GM15510 (cell line): ENCODE measurements around the gene PRKN.

ENCODE experiments used
- POLR2A ChIP-seq: IDR thresholded peaks from 3 replicates; pipeline ENCODE4 v1.6.1; 2011; ENCODE audit warnings: borderline replicate concordance; ENCODE audit not compliant: insufficient read length; ENCODE audit errors: extremely low read depth

The PRKN gene

DNA sequence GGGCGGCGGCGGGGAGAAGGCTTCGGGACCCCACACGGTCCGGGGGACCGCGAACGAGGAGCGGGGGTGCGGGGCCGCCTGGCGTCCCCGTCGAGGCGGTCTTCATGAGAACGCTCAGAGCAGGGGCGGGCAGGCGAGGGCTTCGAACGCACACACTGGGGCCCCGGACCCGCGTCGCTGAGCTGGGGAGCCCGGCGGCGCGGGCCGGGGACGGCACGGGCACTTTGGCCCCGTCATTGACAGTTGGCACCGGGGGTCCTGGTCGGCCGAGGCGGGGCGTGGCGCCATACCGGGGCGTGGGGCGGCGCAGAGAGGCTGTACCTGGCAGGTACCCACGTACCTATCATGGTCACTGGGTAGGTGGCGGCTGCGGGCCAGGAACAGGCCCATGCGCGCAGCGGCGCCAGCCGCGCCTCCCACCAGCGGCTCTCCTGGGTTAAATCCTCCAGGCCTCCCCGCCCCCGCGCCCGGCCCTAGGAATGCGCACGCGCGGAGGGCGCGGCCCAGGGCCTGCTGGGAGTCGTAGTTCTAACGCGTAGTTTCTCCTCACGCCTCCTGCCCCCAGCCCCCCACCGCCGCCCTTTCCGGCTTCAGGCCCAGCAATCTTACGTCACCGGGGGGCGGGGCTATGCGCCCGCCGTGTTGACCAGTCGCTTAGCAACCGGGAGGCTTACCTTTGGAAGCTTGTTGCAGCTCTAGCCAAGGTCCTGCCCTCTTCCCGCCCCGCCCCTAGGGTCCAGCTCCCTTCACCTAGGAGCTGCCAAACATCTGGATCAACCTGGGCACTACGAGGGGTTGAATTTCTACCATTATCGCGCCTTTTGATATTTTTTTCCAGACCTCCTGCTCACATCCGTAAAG is at the start of gene PRKN, which contains the start of gene PACRG:
PRKN (minus strand) TSS at position 445 of the 861 bp plus-strand sequence.
PACRG (plus strand) TSS at position 653 of the 861 bp plus-strand sequence.
- TF ChIP-seq POLR2A: peak; percentile 29

GRCh38 chr6:162777091-162777490 is 49.5 kb upstream of the PRKN start:
- TF ChIP-seq POLR2A: no peak

DNA sequence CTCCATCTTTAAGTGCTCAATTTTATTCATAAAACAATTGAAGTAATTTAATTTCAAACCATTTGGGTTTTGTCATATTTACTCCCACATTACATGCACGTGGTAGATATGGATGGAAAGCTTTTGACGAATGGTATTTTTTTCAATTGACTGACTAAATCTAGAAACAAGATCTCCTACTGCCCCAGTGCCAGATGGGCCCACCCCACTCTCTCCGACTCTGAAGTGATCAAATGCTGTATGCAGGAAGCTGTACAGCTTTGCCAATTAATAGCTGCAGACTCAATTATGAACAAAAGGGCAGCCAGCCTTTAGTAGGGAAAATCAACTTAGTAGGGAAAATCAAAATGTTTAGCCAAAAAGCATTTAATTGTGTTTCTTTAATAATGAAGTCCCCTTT is 46.4 kb upstream of the PRKN start:
- TF ChIP-seq POLR2A: no peak

DNA sequence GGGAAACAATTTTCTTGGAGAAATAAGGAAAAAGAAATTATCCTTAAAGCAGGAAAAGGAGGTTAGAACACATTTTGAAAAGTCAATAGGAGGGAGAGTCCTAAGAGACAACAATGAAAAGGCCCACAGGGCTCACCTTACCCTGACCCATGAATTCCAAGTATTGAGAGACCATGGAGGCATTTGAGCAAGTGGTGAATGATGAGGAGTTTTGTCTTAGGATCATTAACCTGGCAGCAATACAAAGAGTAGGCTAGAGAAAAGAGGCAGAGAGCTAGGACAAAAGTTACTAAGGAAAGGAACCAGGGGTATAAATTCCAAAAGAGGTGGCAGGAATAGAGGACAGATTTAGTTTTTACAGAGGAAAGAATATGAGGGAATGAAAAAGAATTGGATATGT is 44.9 kb upstream of the PRKN start:
- no peak for TF ChIP-seq POLR2A

- no peak for TF ChIP-seq POLR2A
These were observed 43.4 kb upstream of the PRKN start for GRCh38 chr6:162770955-162771354.

DNA sequence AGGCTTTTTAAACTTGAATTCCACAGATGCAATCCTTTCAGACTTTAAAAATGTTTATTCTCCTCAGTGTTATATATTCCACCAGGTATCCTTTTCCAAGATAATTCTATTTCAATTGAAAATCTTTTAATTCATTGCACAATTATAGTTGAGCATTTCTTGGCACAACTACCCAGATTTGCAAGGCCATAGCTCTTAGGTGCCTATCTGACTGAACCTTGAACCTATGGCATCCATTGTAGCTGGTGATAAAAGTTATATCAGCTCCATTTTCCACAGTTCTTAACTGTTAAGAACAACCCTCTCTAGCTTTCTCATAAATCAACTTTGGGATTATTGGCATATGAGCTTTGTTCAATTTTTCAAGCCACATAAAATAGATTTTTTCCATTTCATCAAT is 42.6 kb upstream of the PRKN start:
- no peak for TF ChIP-seq POLR2A

- TF ChIP-seq POLR2A: no peak
These were observed 26.2 kb upstream of the PRKN start for GRCh38 chr6:162753775-162754174.

DNA sequence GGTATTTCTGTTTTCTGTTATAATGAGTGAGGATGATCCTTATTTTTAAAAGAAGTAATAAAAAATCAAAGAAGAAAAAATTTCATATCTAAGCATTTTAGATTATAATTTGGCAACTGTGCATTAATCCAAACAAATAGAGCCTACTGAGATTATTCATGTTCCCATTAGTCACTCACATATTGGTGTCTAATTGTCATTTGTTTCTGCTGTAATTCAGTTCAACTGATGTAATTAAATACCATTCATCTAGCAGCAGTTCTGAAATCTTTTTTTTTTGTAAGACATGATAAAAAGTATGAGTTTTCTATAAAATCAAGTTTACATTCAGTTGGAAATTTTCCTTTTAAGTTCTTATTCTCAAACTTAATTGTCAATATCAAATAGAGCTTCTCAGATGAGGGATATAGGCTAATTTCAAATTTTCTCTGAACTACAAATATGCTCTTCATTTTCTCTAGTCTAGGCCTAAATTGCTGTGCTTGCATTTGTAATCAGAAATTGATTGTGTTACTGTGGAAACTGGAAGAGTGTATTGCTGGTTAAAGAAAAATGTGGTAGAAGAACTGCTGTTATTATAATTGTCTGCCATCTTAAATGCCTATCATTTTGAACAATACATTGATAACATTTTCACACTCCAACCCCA is 23.8 kb upstream of the PRKN start:
- no peak for TF ChIP-seq POLR2A

DNA sequence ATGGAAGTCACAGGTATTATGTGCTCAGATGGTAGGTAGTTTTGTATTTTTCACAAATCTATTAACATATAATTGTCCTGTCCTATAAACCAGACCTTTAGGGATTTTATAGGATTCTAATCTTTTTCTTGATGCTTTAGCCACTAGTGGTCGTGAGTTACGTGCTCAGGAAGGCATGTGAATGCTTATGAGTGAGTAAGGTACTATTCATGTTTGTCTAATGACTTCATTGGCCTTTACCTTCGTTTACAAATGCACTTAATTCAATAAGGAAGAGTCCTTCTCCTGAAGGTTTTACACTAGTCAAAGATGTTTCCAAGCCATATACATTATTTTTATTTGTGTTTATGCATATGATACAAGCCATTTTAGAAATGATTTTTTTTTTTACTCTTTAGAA is 23.2 kb upstream of the PRKN start:
- TF ChIP-seq POLR2A: no peak

- no peak for TF ChIP-seq POLR2A
These were observed 9.4 kb upstream of the PRKN start for GRCh38 chr6:162736961-162737360.

DNA sequence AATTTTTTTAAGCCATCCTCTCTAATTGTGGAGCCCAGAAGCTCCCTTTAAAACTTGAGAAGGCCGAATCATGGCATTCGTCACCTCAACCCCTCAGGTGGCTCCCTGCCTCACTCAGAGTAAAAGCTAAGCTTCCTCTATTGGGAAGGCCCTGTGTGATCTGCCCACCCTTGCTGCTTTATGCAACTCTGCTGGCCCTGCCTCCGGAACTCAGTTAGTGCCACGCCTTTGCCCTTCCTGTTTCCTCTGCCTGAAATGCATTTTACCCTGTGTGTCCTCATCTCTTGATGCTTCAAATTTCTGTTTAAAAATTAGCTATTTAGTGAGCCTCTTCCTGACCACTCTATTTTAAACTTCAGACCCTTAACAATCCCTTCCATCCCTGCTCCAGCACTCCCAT is 5.9 kb upstream of the PRKN start:
- no peak for TF ChIP-seq POLR2A

GRCh38 chr6:162730502-162730901 is 2.9 kb upstream of the PRKN start:
- no peak for TF ChIP-seq POLR2A

DNA sequence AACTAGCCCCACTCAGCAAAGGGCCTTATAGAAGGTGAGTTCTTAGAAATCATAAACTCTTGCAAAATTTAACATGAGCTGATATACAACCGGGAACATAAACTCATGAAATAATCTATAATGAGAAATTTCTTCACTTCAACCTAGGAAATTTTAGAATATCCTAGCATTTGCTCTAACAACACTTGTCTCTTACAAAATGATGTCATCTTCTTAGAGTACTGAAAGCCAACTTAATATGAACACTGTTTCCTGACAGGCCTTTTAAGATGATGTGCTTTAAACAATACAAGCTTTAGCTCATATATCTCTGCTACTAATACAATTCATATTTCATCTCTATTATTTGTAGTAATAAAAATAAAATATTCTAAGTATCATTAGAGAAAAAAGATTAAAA is 1.1 kb upstream of the PRKN start:
- TF ChIP-seq POLR2A: no peak

- TF ChIP-seq POLR2A: no peak
These were observed 631 bp upstream of the PRKN start for GRCh38 chr6:162728197-162728596.

DNA sequence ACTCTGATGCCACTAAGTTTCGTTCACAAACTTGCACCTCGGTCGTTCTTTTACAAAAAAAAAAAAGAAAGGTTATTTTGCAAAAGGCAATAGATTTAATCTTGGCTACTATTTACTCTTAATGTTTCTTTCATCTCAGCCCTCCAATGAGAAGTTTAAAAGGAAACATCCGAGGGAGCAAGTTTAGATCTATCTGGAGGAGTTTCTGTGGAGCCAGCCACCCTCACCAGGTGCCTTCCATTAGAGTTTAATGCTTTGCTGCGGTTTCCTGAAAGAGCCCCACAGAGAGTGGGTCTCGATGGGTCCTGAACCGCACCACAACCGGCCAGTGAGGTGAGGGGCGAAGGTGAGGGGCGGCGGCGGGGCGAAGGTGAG is 632 bp downstream of the PRKN start:
- TF ChIP-seq POLR2A: no peak

DNA sequence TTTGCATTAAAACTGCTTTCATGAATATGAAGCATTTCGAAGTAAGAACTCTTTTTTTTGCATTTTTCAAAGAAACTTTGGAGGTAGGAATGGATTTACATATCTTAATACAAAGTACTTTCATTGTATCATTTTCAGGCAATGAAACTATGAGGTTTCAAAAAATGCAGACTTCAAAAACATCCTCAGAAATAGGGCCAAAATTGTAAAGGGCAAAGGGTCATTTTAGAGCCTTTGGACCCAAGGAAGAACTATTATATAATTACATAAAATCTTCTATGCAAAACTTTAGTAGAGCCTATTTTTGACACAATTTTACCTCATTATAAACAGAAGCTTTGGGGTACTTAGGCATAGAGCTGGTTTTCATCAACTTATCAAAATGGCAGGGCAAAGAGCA is 4.9 kb downstream of the PRKN start:
- no peak for TF ChIP-seq POLR2A

DNA sequence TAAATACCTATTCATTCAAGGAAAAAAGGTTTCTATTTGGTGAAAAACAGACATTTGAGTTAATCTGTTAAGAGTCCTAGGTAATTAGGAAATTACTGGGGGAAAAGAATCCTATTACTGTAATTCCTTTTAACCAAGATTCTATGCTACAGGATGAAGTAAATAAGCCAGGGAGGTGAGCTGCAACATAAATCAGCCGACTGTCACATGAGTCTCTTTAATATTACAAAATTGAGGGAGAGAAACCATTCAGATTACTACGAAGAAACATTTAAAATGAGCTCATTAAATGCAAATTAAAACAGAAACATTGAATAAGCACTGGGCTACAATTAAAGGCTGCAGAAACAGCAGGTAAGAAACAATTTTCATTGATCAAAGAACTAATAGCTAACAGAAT is 5.3 kb downstream of the PRKN start:
- TF ChIP-seq POLR2A: no peak

- no peak for TF ChIP-seq POLR2A
These were observed 6.2 kb downstream of the PRKN start for GRCh38 chr6:162721404-162721687.

- no peak for TF ChIP-seq POLR2A
These were observed 8.0 kb downstream of the PRKN start for GRCh38 chr6:162719528-162719927.
